ENCODE data around the gene APH1B.

Gene APH1B

GRCh38 chr15:63357731-63358130, 80.3 kb downstream of the APH1B start:
- DNase-seq: no peak

- no peak for DNase-seq
Observed at GRCh38 chr15:63358241-63359029, 81.0 kb downstream of the APH1B start.

Data from NK-92 treated with Interleukin-12 subunit alpha and Interleukin-12 subunit beta, amount 100 ng/mL, for 24 hours (cell line).